ENCODE measurements around the gene USP24. TPM values are rescaled to one million over a fixed set of nuclear protein-coding genes. Genes with fewer than 3 reads are reported as not detected.

USP24 gene
- total RNA-seq, 1 experiment from 2014 or later = 35.3 TPM

DNA sequence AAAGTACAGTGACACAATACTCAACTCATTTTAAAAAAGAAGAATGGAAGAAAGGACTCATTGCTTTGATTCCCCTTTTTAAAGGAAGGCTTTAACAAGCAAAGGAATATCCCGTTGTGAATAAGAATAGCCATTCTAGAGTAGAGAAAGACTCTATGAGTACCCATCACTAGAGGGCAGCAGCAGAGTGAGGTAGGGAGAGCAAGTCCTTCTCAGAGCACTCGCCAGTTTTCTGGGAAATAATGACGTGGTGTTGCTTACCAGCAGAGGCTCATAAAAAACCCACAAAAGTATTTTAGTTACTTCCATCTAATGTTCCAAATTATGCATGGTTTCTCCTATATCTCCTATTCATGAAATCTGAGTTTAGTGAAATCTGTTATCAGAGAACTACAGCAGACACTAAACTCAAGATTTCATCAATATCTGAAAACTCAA lies 74.6 kb downstream of the USP24 start:
- no peak overlapping the region for H2AK5ac ChIP-seq (ENCODE audit: insufficient read length, low read length)
- no peak overlapping the region for H3K4me3 Mint-ChIP-seq
- no peak overlapping the region for H2AFZ ChIP-seq (ENCODE audit: low read length)
- H2BK5ac ChIP-seq (ENCODE audit: insufficient read length, low read length) = no peak overlapping the region
- H3T11ph ChIP-seq (ENCODE audit: low read length) = no peak overlapping the region
- no peaks in the 10 kb centered on the region for H3K27me3 ChIP-seq (ENCODE audit: insufficient read depth, low read length)
- no peak overlapping the region for H3K9ac ChIP-seq (ENCODE audit: extremely low read depth, insufficient read length, low read length)
- DNase-seq = peak; percentile 57
- H3K27me3 Mint-ChIP-seq (ENCODE audit: low read depth) = no peaks in the 10 kb centered on the region
- no peak overlapping the region for H4K8ac ChIP-seq (replicated peaks; ENCODE audit: insufficient read length, low read depth, low read length)
- H3K23me2 ChIP-seq (ENCODE audit: insufficient read length, low read depth, low read length, poor library complexity, severe bottlenecking) = no peaks in the 10 kb centered on the region
- no peak overlapping the region for H3K27ac ChIP-seq (ENCODE audit: insufficient read length, low read depth, low read length)
- H3K18ac ChIP-seq (ENCODE audit: insufficient read length, low read depth, low read length) = no peak overlapping the region
- no CpG with 5 or more reads among the region's 3 CpGs for WGBS (ENCODE audit: extremely low coverage, insufficient read length, low lambda C conversion rate)
- H3K4ac ChIP-seq (ENCODE audit: low read depth, low read length) = no peak overlapping the region
- peaks cover 2 to 3% of the 10 kb centered on the region in 2 experiments; a peak in 3 of 4 replicates for H3K4me1 Mint-ChIP-seq
- H3K23ac ChIP-seq (ENCODE audit: insufficient read length, low read depth, low read length) = no peak overlapping the region
- H2BK12ac ChIP-seq (ENCODE audit: insufficient read length, low read depth, low read length) = no peak overlapping the region
- no peak overlapping the region for H4K91ac ChIP-seq (ENCODE audit: insufficient read length, low read depth, low read length)
- no peak overlapping the region for H3K4me2 ChIP-seq (ENCODE audit: insufficient read depth, insufficient read length, low read length)
- H2BK20ac ChIP-seq (ENCODE audit: low read depth, low read length, poor library complexity, severe bottlenecking) = no peak overlapping the region
- H3K9me3 Mint-ChIP-seq = no peaks in the 10 kb centered on the region
- no peaks in the 10 kb centered on the region for H3K79me1 ChIP-seq (ENCODE audit: insufficient read depth, low read depth, low read length, poor library complexity, severe bottlenecking)
- H3K9me3 ChIP-seq (ENCODE audit: control insufficient read depth, low read depth, low read length) = no peaks in the 10 kb centered on the region
- no peaks in the 10 kb centered on the region for H3K4me1 ChIP-seq (ENCODE audit: insufficient read depth, low read length)
- no peak overlapping the region for H3K27ac Mint-ChIP-seq
- no peak overlapping the region for H2BK15ac ChIP-seq (ENCODE audit: low read depth, low read length)
- no peak overlapping the region for H2BK120ac ChIP-seq (ENCODE audit: low read depth, low read length, poor library complexity, severe bottlenecking)
- H4K20me1 ChIP-seq (ENCODE audit: control insufficient read depth, insufficient read depth, insufficient read length) = no peaks in the 10 kb centered on the region
- no peak overlapping the region for H3K14ac ChIP-seq (ENCODE audit: insufficient read depth, low read length)
- H4K5ac ChIP-seq (ENCODE audit: insufficient read length, low read depth, low read length) = no peak overlapping the region
- H3K79me2 ChIP-seq (ENCODE audit: insufficient read depth, low read length) = no peaks in the 10 kb centered on the region
- no peak overlapping the region for H3K56ac ChIP-seq (ENCODE audit: insufficient read length, low read depth, low read length)
- TF ChIP-seq, protein P1, sequence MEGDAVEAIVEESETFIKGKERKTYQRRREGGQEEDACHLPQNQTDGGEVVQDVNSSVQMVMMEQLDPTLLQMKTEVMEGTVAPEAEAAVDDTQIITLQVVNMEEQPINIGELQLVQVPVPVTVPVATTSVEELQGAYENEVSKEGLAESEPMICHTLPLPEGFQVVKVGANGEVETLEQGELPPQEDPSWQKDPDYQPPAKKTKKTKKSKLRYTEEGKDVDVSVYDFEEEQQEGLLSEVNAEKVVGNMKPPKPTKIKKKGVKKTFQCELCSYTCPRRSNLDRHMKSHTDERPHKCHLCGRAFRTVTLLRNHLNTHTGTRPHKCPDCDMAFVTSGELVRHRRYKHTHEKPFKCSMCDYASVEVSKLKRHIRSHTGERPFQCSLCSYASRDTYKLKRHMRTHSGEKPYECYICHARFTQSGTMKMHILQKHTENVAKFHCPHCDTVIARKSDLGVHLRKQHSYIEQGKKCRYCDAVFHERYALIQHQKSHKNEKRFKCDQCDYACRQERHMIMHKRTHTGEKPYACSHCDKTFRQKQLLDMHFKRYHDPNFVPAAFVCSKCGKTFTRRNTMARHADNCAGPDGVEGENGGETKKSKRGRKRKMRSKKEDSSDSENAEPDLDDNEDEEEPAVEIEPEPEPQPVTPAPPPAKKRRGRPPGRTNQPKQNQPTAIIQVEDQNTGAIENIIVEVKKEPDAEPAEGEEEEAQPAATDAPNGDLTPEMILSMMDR (conservative IDR thresholded peaks at IDR 0.05) = peak; percentile 88
- peaks cover 8 to 41% (median 30%) of the 10 kb centered on the region in 3 experiments; a peak in 6 of 7 replicates for H3K36me3 Mint-ChIP-seq (ENCODE audit: insufficient read depth in 1 of 3, low read depth in 3 of 3)

Measured in H9 (cell line).